VCaP (cell line): Measurements from ENCODE around the gene PPP6R1.

Experiments
- H3K27ac ChIP-seq: fragments of 450-650 bp; 2 replicates; pipeline ENCODE4 v1.5.1; 2017
- CTCF ChIP-seq: fragments of 450-650 bp; conservative IDR thresholded peaks from 2 replicates; pipeline ENCODE4 v1.5.1; 2017; ENCODE audit warnings: mild to moderate bottlenecking, moderate library complexity

PPP6R1 gene

DNA sequence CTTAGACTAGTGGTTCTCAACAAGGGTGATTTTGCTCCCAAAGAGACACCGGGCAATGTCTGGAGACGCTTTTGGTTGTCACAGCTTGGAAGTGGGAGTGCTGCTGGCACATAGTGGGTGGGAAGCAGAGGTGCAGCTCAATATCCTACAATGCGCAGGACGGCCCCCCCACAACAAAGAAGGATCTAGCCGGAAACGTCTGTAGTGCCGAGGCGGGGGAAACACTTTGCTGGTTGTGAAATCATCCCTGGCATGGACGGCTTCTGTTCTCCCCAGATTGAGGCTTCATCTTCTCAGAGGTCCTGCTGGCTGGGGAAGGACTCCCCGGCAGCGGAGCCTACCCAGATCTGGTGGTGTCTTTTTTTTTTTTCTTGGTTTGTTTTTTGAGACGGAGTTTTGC, 65.3 kb downstream of the PPP6R1 start:
- no peak for TF ChIP-seq CTCF

DNA sequence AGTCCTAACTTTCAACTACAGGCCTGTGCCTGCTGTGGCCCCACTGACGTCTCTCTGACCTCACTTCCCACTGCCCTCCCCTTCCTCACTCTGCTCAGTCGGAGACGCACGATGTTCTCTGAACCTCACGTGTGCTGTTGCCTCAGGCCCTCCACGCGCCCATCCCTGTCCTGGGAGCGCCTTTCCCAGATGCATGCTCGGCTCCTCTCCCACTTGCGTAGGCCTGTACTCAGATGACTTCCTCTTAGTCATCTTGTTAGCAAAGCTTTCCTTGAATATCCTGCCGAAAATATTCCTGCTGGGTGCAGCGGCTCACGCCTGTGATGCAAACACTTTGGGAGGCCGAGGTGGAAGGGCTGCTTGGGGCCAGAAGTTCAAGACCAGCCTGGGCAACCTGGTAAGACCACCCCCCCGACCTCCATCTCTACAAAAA, 69.4 kb downstream of the PPP6R1 start:
- TF ChIP-seq CTCF = no peak
- no peak overlapping the region for H3K27ac ChIP-seq

More for the DNA sequence above, 65.3 kb downstream of the PPP6R1 start:
- H3K27ac ChIP-seq = no peak overlapping the region

- TF ChIP-seq CTCF = no peak
- no peak overlapping the region for H3K27ac ChIP-seq
These were observed 70.2 kb downstream of the PPP6R1 start for GRCh38 chr19:55188625-55189024.

GRCh38 chr19:55186080-55186479, 72.7 kb downstream of the PPP6R1 start:
- TF ChIP-seq CTCF = no peak

GRCh38 chr19:55181740-55182139, 77.1 kb downstream of the PPP6R1 start:
- H3K27ac ChIP-seq = no peak overlapping the region
- no peak for TF ChIP-seq CTCF

More at GRCh38 chr19:55186080-55186479, 72.7 kb downstream of the PPP6R1 start:
- no peak overlapping the region for H3K27ac ChIP-seq
